ENCODE results near the gene KCNMB2. TPM values are rescaled to one million over a fixed set of nuclear protein-coding genes. Genes with fewer than 3 reads are reported as not detected.

The KCNMB2 gene
- total and polyA plus RNA-seq, 8 donors, result 0.48 to 3.7 (median 1.8) TPM; not detected in 4

DNA sequence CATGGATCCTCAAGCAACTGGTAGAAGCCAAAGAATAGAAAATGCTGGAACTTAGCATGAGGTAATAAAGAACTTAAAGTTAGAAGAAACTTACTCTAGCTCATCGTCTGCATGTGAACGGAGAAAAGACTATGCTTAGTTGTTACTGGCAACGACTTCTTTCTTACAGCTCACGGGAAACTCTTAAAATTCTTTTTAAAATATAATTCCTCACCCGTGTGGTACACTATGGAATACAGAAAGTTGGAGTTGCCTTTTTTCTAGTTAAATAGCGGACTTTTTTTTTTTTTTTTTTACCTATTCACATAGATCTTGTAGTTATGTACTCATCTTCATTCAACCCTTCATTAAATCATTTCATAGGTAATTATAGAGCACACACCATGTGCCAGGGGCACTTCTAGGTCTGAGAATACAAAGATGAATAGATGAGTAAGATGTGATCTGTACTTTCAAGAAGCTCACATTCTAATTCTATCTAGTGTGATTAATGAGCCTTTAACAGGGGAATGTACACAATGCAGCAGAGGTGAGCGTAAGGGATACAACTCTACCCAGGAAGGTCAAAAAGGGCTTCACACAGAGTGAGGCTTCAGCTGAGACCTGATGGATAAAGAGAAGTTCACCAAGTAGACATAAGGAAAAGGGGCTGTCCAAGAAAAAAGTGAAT, 18.4 kb upstream of the KCNMB2 start:
- no peaks in the 10 kb centered on the region for H3K27me3 ChIP-seq
- TF ChIP-seq EP300 (IDR thresholded peaks at IDR 0.05), result no peak
- TF ChIP-seq POLR2AphosphoS5 (IDR thresholded peaks at IDR 0.05), result no peak
- TF ChIP-seq, protein P1, sequence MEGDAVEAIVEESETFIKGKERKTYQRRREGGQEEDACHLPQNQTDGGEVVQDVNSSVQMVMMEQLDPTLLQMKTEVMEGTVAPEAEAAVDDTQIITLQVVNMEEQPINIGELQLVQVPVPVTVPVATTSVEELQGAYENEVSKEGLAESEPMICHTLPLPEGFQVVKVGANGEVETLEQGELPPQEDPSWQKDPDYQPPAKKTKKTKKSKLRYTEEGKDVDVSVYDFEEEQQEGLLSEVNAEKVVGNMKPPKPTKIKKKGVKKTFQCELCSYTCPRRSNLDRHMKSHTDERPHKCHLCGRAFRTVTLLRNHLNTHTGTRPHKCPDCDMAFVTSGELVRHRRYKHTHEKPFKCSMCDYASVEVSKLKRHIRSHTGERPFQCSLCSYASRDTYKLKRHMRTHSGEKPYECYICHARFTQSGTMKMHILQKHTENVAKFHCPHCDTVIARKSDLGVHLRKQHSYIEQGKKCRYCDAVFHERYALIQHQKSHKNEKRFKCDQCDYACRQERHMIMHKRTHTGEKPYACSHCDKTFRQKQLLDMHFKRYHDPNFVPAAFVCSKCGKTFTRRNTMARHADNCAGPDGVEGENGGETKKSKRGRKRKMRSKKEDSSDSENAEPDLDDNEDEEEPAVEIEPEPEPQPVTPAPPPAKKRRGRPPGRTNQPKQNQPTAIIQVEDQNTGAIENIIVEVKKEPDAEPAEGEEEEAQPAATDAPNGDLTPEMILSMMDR (IDR thresholded peaks at IDR 0.05), result no peak
- TF ChIP-seq POLR2A (IDR thresholded peaks at IDR 0.05), result no peak
- H3K27ac ChIP-seq, result no peak overlapping the region
- intact Hi-C loops (cut with DNase I; ENCODE audit: low total_unique reads), result no loop called here
- H3K9me3 ChIP-seq, result no peaks in the 10 kb centered on the region
- H3K36me3 ChIP-seq, result no peaks in the 10 kb centered on the region
- no peak for DNase-seq
- peaks cover 0 to 4% (median 0%) of the 10 kb centered on the region in 4 donors for H3K4me1 ChIP-seq
- 88 to 96% (median 93%) methylated on average over 7 of the region's 7 CpGs for WGBS, 5 donors
- no peak overlapping the region for H3K4me3 ChIP-seq

DNA sequence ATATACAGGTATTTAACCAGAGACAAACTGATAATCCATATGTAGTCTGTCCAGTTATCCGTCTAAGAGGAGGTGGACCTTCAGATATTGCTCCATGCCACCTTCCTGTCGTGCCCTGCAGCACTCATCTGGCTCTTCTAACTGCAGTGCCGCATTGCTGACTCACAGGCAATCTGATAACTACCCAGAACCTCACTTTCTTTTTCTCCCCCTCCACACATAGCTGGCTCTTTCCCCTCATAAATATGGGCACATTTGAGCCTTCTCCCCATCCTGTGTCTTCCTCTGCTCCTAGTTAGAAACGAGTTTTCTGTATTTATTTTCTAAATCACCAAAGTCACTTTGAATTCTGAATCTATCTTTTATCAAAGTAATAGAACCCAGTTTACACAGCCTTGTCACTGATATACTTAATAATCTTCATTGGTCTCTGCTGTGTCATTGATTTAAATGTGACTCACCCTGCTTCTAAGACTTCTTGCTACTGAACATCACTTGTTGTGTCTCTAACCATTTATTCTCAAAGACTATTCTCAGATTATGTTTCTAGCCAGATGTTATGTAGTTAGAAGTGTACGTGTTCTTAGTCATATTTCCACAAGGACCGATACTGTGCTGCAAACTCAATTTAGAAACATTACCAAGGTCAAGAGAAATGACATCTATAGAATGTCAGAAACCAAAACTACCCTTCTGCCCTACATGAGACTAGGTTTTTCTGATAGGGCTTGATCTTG, 17.4 kb upstream of the KCNMB2 start:
- peaks cover 0 to 4% (median 0%) of the 10 kb centered on the region in 4 donors for H3K4me1 ChIP-seq
- H3K9me3 ChIP-seq, result no peaks in the 10 kb centered on the region
- H3K36me3 ChIP-seq, result no peaks in the 10 kb centered on the region
- WGBS, 5 donors, result 42 to 62% (median 53%) methylated on average over 6 of the region's 6 CpGs
- H3K4me3 ChIP-seq, result no peak overlapping the region
- no peak overlapping the region for H3K27ac ChIP-seq
- H3K27me3 ChIP-seq, result no peaks in the 10 kb centered on the region
- no peak for DNase-seq
- TF ChIP-seq POLR2A (IDR thresholded peaks at IDR 0.05), result no peak
- TF ChIP-seq, protein P1 (IDR thresholded peaks at IDR 0.05), result no peak
- no peak for TF ChIP-seq POLR2AphosphoS5 (IDR thresholded peaks at IDR 0.05)
- TF ChIP-seq EP300 (IDR thresholded peaks at IDR 0.05), result no peak
- intact Hi-C loops (cut with DNase I; ENCODE audit: low total_unique reads), result no loop called here

DNA sequence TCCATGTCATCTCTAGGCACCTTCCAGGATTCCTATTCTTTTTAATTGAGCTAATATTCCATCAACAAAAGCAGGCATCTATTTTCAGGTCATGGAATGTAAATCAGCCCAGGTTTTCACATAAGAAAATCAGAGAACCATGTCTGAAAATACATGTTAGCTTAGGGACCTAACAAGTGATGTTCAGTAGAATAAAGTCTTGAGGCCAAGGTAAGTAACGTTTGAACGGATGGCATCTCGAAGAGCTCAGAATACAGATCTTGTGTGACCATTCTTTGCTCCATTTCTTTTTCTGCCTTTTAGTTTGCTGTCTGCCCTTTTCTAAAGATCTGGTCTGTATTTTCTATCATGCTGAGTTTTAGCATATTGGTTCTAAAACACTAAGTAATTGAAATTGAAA, 16.5 kb upstream of the KCNMB2 start:
- Histone ChIP-seq H3K27ac (no peak overlapping the region), H3K4me3 (no peak overlapping the region), H3K36me3 (no peaks in the 10 kb centered on the region), H3K9me3 (no peaks in the 10 kb centered on the region), H3K4me1 (peaks cover 0 to 4% (median 0%) of the 10 kb centered on the region in 4 donors), H3K27me3 (no peaks in the 10 kb centered on the region)
- intact Hi-C loops (cut with DNase I; ENCODE audit: low total_unique reads), result no loop called here
- TF ChIP-seq, protein P1 (IDR thresholded peaks at IDR 0.05), result no peak
- TF ChIP-seq POLR2AphosphoS5 (IDR thresholded peaks at IDR 0.05), result no peak
- TF ChIP-seq POLR2A (IDR thresholded peaks at IDR 0.05), result no peak
- TF ChIP-seq EP300 (IDR thresholded peaks at IDR 0.05), result no peak
- DNase-seq, result no peak
- WGBS, 5 donors, result 95 to 98% (median 96%) methylated on average over 3 of the region's 3 CpGs

DNA sequence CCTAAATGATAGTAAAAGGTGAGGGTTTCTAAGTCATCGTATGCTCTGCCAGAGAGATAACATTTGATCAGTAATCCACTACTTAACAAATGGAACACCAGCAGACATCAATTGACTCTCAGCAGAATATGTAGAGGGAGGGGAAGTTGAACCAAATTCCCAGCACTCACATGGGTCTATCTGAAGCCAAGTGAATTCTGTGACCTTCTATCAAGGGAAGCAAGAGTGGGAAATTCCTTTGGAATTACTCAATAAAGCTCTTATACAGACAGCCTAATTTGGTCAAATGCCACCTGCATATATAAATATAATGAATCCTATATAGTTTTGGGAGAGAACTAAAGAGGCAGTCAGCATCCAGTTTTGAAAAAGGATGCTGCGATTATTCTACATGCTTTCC, 15.8 kb upstream of the KCNMB2 start:
- peaks cover 0 to 4% (median 0%) of the 10 kb centered on the region in 4 donors for H3K4me1 ChIP-seq
- DNase-seq, result no peak
- H3K27ac ChIP-seq, result no peak overlapping the region
- H3K36me3 ChIP-seq, result no peaks in the 10 kb centered on the region
- no peaks in the 10 kb centered on the region for H3K27me3 ChIP-seq
- WGBS, 5 donors, result 82 to 94% (median 88%) methylated on average over 2 of the region's 2 CpGs
- intact Hi-C loops (cut with DNase I; ENCODE audit: low total_unique reads), result no loop called here
- H3K4me3 ChIP-seq, result no peak overlapping the region
- H3K9me3 ChIP-seq, result no peaks in the 10 kb centered on the region
- TF ChIP-seq EP300 (IDR thresholded peaks at IDR 0.05) (no peak), POLR2A (IDR thresholded peaks at IDR 0.05) (no peak), POLR2AphosphoS5 (IDR thresholded peaks at IDR 0.05) (no peak)
- TF ChIP-seq, protein P1 (IDR thresholded peaks at IDR 0.05), result no peak

Data from stomach (tissue), 9 donors.